Peyer's patch (tissue), 4 donors: Measurements from ENCODE around the gene SV2B.

Source experiments
- CTCF ChIP-seq, 6 experiments: fragments of 450-650 bp in 4 of 6; fragments of 200-600 bp in 2 of 6; sonication (generic) in 1 of 6; IDR thresholded peaks; one replicate each; pipeline ENCODE4 v1.5.1; 2017 to 2019; ENCODE audit warnings: antibody characterized with exemption in 6 of 6, mild to moderate bottlenecking in 3 of 6, moderate library complexity in 1 of 6
- POLR2A ChIP-seq, 2 donors: fragments of 450-650 bp; IDR thresholded peaks; one replicate each; pipeline ENCODE4 v1.5.1; 2017; ENCODE audit warnings: antibody characterized with exemption in 2 of 2, mild to moderate bottlenecking in 2 of 2, moderate library complexity in 2 of 2

GRCh38 chr15:91101608-91101920 is 1.5 kb downstream of the SV2B start:
- TF ChIP-seq CTCF (IDR thresholded peaks at IDR 0.05) (no peak), POLR2A (IDR thresholded peaks at IDR 0.05) (no peak)
